Activated CD4-positive, alpha-beta memory T cell treated with anti-CD3 and anti-CD28 coated beads for 36 hours (primary cell): ENCODE data around the gene DMAC2. TPM values are rescaled to one million over a fixed set of nuclear protein-coding genes. Genes with fewer than 3 reads are reported as not detected.

Experiments
- CTCF ChIA-PET: fragments of 350-600 bp; sonication (Branson Sonifier 250); formaldehyde crosslinking; loops from one replicate; lab custom pipeline; 2021; ENCODE audit warnings: antibody characterized with exemption, inconsistent platforms; lab: Charles Lee
- POLR2A ChIA-PET: fragments of 350-600 bp; sonication (Branson Sonifier 250); formaldehyde crosslinking; loops from one replicate; lab custom pipeline; 2021; ENCODE audit warnings: antibody characterized with exemption; lab: Charles Lee
- DNase-seq: peaks from one replicate; pipeline ENCODE4 v3.0.0-alpha.2; 2020
- H3K27ac Mint-ChIP-seq: one replicate; pipeline ENCODE4 v1.8.0; 2021; ENCODE audit warnings: mixed read lengths
- H3K27me3 Mint-ChIP-seq: one replicate; pipeline ENCODE4 v1.8.0; 2021; ENCODE audit warnings: mixed read lengths
- H3K36me3 Mint-ChIP-seq: one replicate; pipeline ENCODE4 v1.8.0; 2021; ENCODE audit warnings: mixed read lengths
- H3K4me1 Mint-ChIP-seq: one replicate; pipeline ENCODE4 v1.8.0; 2021; ENCODE audit warnings: low read depth, mixed read lengths
- H3K4me3 Mint-ChIP-seq: one replicate; pipeline ENCODE4 v1.8.0; 2021; ENCODE audit warnings: mild to moderate bottlenecking, mixed read lengths
- H3K9me3 Mint-ChIP-seq: one replicate; pipeline ENCODE4 v1.8.0; 2021; ENCODE audit warnings: mixed read lengths
- intact Hi-C: fragments of 100-400 bp; cut with micrococcal nuclease; formaldehyde crosslinking; loops from one replicate; pipeline ENCODE4 v1.15.1; 2023
- total RNA-seq, 2 experiments: library from RNA; stranded (reverse); gene quantifications; one replicate each; pipeline ENCODE4 v1.2.3, GENCODE V29; 2021

Gene DMAC2
- total RNA-seq, 2 experiments from 2014 or later = 47.5 to 47.8 TPM

GRCh38 chr19:41456342-41456918 lies 16.7 kb upstream of the DMAC2 start:
- Mint-ChIP-seq H3K27ac (no peak overlapping the region), H3K9me3 (no peaks in the 10 kb centered on the region), H3K27me3 (peaks cover 1% of the 10 kb centered on the region), H3K4me1 (peaks cover 15% of the 10 kb centered on the region), H3K4me3 (no peak overlapping the region), H3K36me3 (no peaks in the 10 kb centered on the region)
- intact Hi-C loops = no loop called here
- DNase-seq = no peak
- CTCF ChIA-PET = interaction anchor here (0.7 to 3.4 kb wide), 10 partner anchors 9 to 339 kb away, joined by 3 to 21 read pairs (median 4); no protein-coding TSS in a partner anchor
- POLR2A ChIA-PET = interaction anchor here (0.7 to 1.2 kb wide), 2 partner anchors 92 to 437 kb away, joined by 3 to 4 read pairs; no protein-coding TSS in a partner anchor

GRCh38 chr19:41455936-41456335 lies 16.2 kb upstream of the DMAC2 start:
- DNase-seq = no peak
- Mint-ChIP-seq H3K36me3 (no peaks in the 10 kb centered on the region), H3K27ac (no peak overlapping the region), H3K27me3 (no peaks in the 10 kb centered on the region), H3K4me3 (no peak overlapping the region), H3K9me3 (no peaks in the 10 kb centered on the region), H3K4me1 (peaks cover 15% of the 10 kb centered on the region)
- intact Hi-C loops = no loop called here
- CTCF ChIA-PET = interaction anchor here (0.7 to 3.4 kb wide), 7 partner anchors 9 to 339 kb away, joined by 3 to 21 read pairs (median 4); no protein-coding TSS in a partner anchor
- POLR2A ChIA-PET = no interaction called here

DNA sequence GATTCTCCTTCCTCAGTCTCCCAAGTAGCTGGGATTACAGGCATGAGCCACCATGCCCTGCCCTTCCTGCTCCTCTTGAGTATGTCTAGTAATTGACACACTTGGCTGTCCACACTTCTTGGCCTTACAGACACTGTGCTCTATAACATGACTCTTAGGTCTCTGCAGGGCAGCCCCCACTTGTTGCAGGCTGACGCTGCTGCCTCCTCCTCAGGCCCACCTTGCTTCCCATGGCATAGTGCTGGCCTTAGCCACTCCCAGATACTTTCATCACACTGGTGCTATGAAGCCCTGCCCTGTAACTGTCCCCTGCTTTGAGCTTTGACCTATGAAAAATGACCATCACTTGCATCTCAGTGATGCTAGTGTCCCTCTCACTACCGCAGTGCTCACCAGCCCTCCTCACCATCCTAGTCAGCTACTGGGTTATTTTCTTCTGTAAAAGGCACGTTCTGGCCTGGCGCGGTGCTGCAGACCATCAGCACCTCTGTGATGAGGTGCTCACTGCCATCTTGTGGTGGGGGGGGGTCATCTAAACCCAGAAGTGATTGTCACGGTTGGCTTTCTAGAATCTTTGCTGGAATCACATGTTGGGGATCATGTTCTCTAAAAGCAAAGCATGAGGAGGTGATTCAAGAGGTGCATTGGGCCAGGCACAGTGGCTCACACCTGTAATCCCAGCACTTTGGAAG lies 13.0 kb upstream of the DMAC2 start:
- no peak for DNase-seq
- ChIA-PET POLR2A (no interaction called here), CTCF (interaction anchor here (5.8 to 8.4 kb wide), 2 partner anchors 112 to 142 kb away, joined by 92 to 281 read pairs; no protein-coding TSS in a partner anchor)
- H3K4me1 Mint-ChIP-seq = peaks cover 18% of the 10 kb centered on the region
- no peak overlapping the region for H3K27ac Mint-ChIP-seq
- intact Hi-C loops = no loop called here
- H3K36me3 Mint-ChIP-seq = no peaks in the 10 kb centered on the region
- H3K4me3 Mint-ChIP-seq = no peak overlapping the region
- H3K27me3 Mint-ChIP-seq = peaks cover 2% of the 10 kb centered on the region
- no peaks in the 10 kb centered on the region for H3K9me3 Mint-ChIP-seq

- no peak for DNase-seq
- H3K36me3 Mint-ChIP-seq = no peaks in the 10 kb centered on the region
- peaks cover 9% of the 10 kb centered on the region for H3K27me3 Mint-ChIP-seq
- H3K27ac Mint-ChIP-seq = no peak overlapping the region
- ChIA-PET POLR2A (no interaction called here), CTCF (interaction anchor here (0.6 to 8.4 kb wide), 26 partner anchors 8 to 192 kb away, joined by 3 to 281 read pairs (median 8); partner anchors contain the start of genes B3GNT8, CEACAM21 and DMAC2)
- H3K9me3 Mint-ChIP-seq = no peaks in the 10 kb centered on the region
- H3K4me3 Mint-ChIP-seq = no peak overlapping the region
- intact Hi-C loops = loop anchor here (1.0 kb wide), 3 partner anchors 87 to 147 kb away; no protein-coding TSS in a partner anchor
- peaks cover 7% of the 10 kb centered on the region for H3K4me1 Mint-ChIP-seq
Measured at GRCh38 chr19:41449865-41450178, 10.1 kb upstream of the DMAC2 start.

DNA sequence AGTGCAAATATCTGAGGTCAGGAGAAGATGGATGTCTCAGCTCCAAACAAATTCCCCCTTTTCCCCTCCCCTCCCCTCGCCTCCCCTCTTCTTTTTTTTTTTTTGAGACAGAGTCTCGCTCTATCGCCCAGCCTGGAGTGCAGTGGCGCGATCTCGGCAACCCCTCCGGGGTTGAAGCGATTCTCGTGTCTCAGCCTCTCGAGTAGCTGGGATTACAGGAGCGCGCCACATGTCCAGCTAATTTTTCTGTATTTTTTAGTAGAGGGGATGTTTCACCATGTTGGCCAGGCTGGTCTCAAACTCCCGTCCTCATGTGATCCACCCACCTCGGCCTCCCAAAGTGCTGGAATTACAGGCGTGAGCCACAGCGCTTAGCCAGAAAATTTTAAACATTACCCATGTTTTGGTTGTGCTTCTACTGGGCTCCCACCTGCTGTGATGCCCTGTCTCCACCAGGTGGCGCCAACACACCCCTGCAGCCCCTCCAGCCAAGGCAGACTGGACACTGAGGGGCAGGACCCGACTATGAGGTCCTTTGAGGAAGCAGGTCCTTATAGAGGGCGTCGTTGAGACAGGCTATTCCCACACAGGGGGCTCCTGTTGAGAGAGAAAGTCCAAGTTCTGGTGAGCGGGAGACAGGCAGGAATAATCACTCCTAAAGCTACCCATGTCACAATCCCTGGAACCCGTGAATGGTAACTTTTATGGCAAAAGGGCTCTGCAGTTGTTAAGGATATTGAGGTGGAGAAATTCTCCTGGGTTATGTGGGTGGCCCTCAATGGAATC lies 9.6 kb upstream of the DMAC2 start:
- no peaks in the 10 kb centered on the region for H3K9me3 Mint-ChIP-seq
- CTCF ChIA-PET = interaction anchor here (0.6 to 8.4 kb wide), 41 partner anchors 9 to 1101 kb away, joined by 3 to 281 read pairs (median 5); partner anchors contain the start of genes B3GNT8, C19orf47, CEACAM21 and DMAC2

GRCh38 chr19:41447732-41448332 lies 8.1 kb upstream of the DMAC2 start:
- intact Hi-C loops = no loop called here

More for the DNA sequence above, 9.6 kb upstream of the DMAC2 start:
- Mint-ChIP-seq H3K27me3 (peaks cover 9% of the 10 kb centered on the region), H3K4me1 (peaks cover 7% of the 10 kb centered on the region), H3K27ac (no peak overlapping the region), H3K4me3 (peak overlapping the region; percentile 62), H3K36me3 (no peaks in the 10 kb centered on the region)
- intact Hi-C loops = loop anchor here (1.0 kb wide), 3 partner anchors 88 to 148 kb away; no protein-coding TSS in a partner anchor
- POLR2A ChIA-PET = interaction anchor here (1.2 kb wide), 1 partner anchor 8 kb away, joined by 4 read pairs; no protein-coding TSS in a partner anchor
- DNase-seq = peak; percentile 84

DNA sequence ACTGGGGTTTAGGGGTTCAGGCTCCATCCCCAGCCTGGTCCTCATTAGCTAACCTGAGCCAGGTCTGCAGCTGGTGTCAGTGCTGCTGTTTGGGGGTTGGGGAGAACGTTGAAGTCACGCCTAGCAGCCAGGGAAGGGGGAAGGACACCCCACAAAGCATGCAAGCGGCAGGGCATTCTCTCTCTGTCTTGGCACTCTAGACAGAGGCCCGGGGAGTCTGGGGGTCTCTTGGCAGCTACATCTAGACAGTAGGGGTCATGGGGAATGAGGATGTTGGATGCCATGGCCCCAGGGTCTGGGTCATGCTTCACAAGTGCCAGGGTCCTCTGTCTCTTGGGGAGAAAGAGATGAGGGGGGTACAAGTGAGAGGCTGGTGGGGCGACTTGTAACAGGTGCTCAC lies 5.9 kb upstream of the DMAC2 start:
- POLR2A ChIA-PET = no interaction called here
- peaks cover 7% of the 10 kb centered on the region for H3K4me1 Mint-ChIP-seq
- no peaks in the 10 kb centered on the region for H3K9me3 Mint-ChIP-seq
- no peak for DNase-seq
- no peak overlapping the region for H3K4me3 Mint-ChIP-seq
- CTCF ChIA-PET = interaction anchor here (1.1 to 8.4 kb wide), 3 partner anchors 92 to 152 kb away, joined by 4 to 281 read pairs (median 104); no protein-coding TSS in a partner anchor
- H3K27me3 Mint-ChIP-seq = peaks cover 9% of the 10 kb centered on the region
- no peak overlapping the region for H3K27ac Mint-ChIP-seq
- no peaks in the 10 kb centered on the region for H3K36me3 Mint-ChIP-seq
- intact Hi-C loops = no loop called here

More at GRCh38 chr19:41447732-41448332, 8.1 kb upstream of the DMAC2 start:
- no peak overlapping the region for H3K27ac Mint-ChIP-seq
- H3K4me3 Mint-ChIP-seq = no peak overlapping the region
- peaks cover 7% of the 10 kb centered on the region for H3K4me1 Mint-ChIP-seq
- H3K9me3 Mint-ChIP-seq = no peaks in the 10 kb centered on the region
- CTCF ChIA-PET = interaction anchor here (0.6 to 8.4 kb wide), 12 partner anchors 9 to 968 kb away, joined by 3 to 281 read pairs (median 16); no protein-coding TSS in a partner anchor
- no peaks in the 10 kb centered on the region for H3K36me3 Mint-ChIP-seq
- no peak for DNase-seq
- peaks cover 9% of the 10 kb centered on the region for H3K27me3 Mint-ChIP-seq
- POLR2A ChIA-PET = interaction anchor here (1.2 kb wide), 1 partner anchor 10 kb away, joined by 4 read pairs; no protein-coding TSS in a partner anchor

- no peaks in the 10 kb centered on the region for H3K9me3 Mint-ChIP-seq
- no peak for DNase-seq
- H3K27ac Mint-ChIP-seq = no peak overlapping the region
- intact Hi-C loops = no loop called here
- H3K4me1 Mint-ChIP-seq = peaks cover 10% of the 10 kb centered on the region
- no peak overlapping the region for H3K4me3 Mint-ChIP-seq
- no peaks in the 10 kb centered on the region for H3K36me3 Mint-ChIP-seq
- ChIA-PET CTCF (interaction anchor here (0.5 kb wide), 1 partner anchor 263 kb away, joined by 3 read pairs; no protein-coding TSS in a partner anchor), POLR2A (no interaction called here)
- H3K27me3 Mint-ChIP-seq = peaks cover 9% of the 10 kb centered on the region
Measured at GRCh38 chr19:41443813-41444455, 4.2 kb upstream of the DMAC2 start.

DNA sequence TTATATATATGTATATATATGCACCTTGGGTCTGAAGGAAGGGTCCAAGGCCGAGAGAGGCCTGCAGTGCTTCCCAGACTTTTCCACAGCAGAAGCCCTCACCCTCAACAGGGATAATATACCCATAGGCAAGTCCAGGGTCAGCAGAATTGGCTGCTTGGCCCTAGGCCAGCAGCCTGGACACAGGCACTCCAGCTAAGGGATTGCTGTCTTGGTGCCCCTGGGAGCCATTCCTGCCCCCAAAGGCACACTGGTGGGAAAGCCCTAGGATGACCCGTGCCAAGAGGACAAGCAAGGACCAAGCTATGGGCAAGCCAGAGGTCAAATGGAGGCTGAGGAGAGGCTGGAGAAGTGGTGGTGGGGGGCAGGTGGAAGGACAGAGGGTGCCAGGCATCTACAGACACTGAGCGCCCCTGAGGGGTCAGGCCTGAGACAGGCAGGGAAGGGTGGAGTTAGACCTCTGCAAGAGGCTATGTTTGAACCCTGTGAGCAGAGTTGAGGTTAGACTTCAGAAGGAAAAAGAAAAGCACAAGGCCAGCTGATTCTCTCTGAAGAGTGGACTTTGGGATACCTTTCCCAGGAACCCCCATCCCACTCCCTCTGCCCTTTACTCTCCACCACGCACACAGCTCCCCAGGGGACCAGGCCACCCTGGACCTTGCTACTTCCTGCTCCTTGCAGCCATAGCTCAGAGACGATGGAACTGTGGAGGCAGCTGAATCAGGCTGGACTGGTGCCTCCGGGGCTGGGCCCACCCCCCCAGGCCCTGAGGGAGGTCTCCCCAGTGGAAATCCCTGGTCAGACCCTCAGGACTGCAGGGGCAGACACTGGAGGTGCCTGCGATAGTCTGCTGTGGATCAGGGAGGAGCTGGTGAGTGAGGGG lies 3.0 kb upstream of the DMAC2 start, which contains the start of gene ERICH4:
TSS of gene ERICH4 (plus strand) at position 684 of the 883 bp plus-strand sequence. CDS start at position 698, 14 bp downstream.
- H3K9me3 Mint-ChIP-seq = no peaks in the 10 kb centered on the region
- POLR2A ChIA-PET = no interaction called here
- DNase-seq = no peak
- no peak within 1 kb of the TSS for H3K4me3 Mint-ChIP-seq
- CTCF ChIA-PET = interaction anchor here (6.4 kb wide), 1 partner anchor 127 kb away, joined by 33 read pairs; no protein-coding TSS in a partner anchor
- intact Hi-C loops = no loop called here
- peaks cover 3% of the 10 kb centered on the region for H3K36me3 Mint-ChIP-seq
- no peak within 1 kb of the TSS for H3K27ac Mint-ChIP-seq
- peaks cover 7% of the 10 kb centered on the region for H3K27me3 Mint-ChIP-seq
- peaks cover 11% of the 10 kb centered on the region for H3K4me1 Mint-ChIP-seq

DNA sequence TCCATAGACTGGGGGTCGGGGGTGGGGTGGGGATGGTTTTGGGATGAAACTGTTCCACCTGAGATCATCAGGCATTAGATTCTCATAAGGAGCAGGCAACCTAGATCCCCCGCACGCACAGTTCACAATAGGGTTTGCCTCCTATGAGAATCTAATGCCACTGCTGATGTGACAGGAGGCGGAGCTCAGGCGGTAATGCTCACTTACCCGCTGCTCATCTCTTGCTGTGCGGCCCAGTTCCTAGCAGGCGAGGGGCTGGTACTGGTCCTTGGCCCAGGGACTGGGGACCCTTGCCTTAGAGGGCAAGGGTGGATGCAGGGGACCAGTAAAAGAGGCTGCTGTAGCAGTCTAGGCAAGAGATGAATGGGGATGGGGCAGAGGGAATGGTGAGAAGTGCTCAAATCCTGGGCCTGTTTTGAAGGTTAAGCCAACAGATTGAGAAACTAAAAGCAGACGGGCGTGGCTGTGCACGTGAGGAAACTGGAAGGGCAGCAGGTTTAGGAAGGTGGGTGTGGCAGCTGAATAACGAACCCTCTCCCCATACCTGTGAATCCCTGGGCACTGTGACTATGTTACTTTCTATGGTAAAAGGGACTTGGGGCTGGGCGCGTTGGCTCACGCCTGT lies 1.7 kb upstream of the DMAC2 start:
- Mint-ChIP-seq H3K27ac (no peak overlapping the region), H3K27me3 (peaks cover 3% of the 10 kb centered on the region), H3K4me1 (peaks cover 15% of the 10 kb centered on the region), H3K9me3 (no peaks in the 10 kb centered on the region), H3K4me3 (no peak overlapping the region), H3K36me3 (peaks cover 5% of the 10 kb centered on the region)
- ChIA-PET CTCF (interaction anchor here (2.5 to 6.4 kb wide), 4 partner anchors 9 to 156 kb away, joined by 9 to 60 read pairs (median 26); no protein-coding TSS in a partner anchor), POLR2A (no interaction called here)
- intact Hi-C loops = no loop called here
- no peak for DNase-seq
